Ramos (cell line): ENCODE results near the gene DNAH8.

Experiments
- in situ Hi-C: fragments of 300-500 bp; cut with MboI; formaldehyde crosslinking; loops from one replicate; pipeline ENCODE4 v1.14.3; 2022; ENCODE audit warnings: low sequenced_read_pairs; ENCODE audit not compliant: unreplicated experiment

Gene DNAH8

GRCh38 chr6:39059496-39060310 is 344.6 kb downstream of the DNAH8 start:
- in situ Hi-C loops: no loop called here

DNA sequence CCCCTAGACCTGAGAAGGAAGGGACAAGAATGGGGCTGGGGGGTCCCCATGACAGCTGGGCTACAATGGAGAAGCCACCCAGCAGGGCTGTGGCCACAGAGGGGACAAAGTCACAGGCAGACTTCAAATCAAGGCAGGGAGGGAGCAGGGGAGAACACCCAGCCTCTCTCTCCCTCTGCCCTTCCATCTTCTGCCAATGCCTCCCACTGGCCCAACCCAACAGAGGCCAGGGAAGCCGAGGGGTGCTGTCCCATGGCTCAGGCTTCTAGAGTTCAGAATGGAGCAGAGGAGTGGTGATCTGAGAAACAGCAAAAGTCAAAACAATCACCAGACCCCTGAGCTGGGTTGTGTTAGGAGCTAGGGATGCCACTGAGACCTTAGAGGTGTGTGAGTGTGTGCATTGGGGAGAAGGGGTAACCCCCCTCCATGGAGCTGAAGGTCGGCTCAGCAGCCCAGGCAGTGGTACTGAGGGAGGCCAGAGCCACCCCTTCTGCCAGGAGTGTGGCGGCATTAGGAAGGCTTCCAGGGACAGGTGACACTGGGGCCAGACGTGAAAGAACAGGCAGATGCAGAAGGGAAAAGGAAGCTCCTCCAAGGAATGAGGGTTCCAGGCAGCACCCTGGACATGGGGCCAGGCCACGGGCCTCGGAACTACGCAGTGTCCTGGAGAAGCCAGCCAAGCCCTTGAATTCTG is 345.5 kb downstream of the DNAH8 start:
- in situ Hi-C loops: no loop called here

GRCh38 chr6:39061182-39061581 is 346.1 kb downstream of the DNAH8 start:
- in situ Hi-C loops: no loop called here

GRCh38 chr6:39061588-39061987 is 346.5 kb downstream of the DNAH8 start:
- in situ Hi-C loops: no loop called here

- in situ Hi-C loops: no loop called here
These were observed 347.1 kb downstream of the DNAH8 start for GRCh38 chr6:39062014-39062740.

DNA sequence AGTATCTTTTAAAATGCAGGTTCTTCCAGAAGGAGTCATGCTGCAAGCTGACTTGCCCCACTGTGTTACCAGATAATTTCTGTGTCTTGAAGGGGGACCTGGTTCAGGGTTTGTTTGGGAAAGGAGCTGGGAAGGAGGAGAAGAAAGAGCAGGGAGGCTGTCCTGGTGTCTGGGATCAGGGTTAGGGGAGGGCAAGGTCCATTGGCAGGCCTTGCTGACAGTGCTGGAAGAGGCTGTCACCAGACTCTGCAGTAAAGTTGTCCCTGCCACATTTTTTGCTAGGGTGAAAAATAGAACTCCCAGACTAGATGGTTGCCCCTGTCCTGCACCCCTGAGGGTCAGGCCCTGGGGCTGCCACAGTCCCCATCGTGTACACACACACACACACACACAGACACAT is 348.4 kb downstream of the DNAH8 start:
- in situ Hi-C loops: no loop called here

DNA sequence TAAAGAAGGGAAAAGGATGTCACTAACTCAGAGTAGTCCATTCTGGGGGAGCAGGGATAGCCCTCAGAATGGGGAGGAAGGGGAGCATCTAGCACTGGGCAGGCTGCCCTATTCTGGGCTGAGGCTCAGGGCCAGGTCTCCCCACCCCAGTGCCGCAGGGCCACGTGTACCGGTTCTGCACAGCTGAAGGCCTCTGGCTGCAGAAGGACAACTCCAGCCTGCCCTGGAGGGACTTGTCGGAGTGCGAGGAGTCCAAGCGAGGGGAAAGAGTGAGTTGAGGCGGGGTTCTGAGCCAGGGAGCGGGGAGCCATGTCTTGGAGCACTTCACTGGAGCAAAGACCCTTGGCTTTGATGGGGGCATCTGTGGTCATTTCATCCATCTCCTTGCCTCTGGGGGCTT is 350.4 kb downstream of the DNAH8 start:
- in situ Hi-C loops: no loop called here

DNA sequence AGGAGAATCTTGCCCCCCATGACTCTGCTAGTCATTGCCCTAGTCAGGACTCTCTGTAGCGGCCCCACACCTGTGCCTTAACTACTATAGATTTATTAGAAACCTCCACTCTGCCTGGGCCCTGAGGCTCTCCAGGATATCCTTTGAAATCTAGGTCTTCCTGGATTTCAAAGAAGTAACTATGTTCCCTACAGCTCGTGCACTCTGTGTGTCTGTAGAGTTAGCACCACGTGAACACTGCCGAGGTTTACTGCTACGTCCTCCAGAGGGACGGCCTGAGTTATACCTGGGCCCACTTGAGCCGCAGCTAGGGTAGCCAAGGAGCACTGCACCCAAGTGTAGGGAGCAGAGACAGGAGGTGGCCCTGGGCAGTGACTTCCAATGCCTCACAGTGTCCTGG is 353.3 kb downstream of the DNAH8 start:
- in situ Hi-C loops: no loop called here

GRCh38 chr6:39072830-39073229 is 357.7 kb downstream of the DNAH8 start:
- in situ Hi-C loops: no loop called here

DNA sequence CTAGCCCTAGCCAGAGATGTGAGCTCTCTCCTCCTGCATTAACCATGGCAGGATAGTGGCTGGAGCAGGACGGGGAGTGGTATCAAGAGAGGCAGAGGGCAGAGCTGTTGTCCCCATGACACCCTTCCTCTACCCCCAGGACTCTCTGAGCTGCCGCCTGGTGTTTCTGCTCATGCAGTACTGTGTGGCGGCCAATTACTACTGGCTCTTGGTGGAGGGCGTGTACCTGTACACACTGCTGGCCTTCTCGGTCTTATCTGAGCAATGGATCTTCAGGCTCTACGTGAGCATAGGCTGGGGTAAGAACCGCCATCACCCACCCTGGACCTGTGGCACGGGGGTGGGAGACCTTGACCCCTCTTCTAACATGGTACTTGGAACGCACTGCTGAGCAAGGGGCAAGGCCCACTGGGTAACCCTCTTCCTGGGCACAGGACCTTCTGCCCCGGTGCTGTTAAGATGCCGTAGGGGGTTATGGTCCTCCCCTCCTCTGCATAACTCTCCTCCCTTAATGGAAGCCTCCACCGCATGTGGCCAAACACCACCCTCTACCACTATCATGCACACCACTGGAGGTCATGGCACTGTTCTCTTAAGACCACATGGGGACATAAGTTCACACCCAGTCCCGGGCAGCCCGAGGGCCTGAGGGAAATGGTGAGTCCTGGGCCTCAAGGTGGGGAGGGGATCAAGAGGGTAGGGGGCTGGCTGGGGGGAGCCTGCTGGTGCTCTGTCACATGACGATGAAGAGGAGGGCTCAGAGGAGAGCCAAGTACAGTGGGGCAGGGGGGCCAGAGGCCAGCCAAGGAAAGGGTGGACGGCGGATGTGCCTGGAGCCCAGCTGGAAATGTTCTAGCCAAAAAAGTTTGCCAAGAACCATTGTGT is 358.6 kb downstream of the DNAH8 start:
- in situ Hi-C loops: no loop called here

- in situ Hi-C loops: no loop called here
These were observed 359.4 kb downstream of the DNAH8 start for GRCh38 chr6:39074486-39074885.

DNA sequence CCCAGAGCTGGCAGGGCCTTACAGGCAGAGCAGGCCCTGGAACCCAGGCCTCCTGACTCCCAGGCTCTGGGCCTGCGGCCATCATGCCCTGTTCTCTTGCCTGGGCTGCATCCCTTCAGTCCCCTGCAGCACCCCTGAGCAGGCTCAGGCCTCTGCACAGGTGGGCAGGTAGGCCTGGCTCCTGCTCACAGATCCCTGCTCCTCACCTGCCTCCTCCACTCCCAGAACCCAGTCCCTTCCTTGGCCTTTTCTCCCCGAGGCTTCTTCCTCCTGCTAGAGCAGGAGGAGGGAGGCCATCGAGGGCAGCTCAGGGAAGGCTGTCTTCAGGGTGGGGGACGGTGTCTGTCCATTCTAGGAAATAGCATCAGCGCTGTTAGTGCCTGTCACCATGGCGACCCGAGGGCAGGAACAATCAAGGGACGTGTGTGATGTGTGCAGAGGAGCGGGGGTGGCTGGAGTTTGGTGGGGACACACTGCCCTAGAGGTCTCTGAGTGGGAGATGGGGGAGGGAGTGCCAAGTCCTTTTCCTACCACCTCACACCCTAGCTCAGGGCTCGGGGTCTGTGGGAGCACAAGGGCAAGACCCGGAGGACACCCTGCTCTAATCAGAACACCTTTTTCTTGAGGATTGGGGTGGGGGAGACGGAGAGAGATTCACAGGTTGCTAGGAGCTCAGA is 360.0 kb downstream of the DNAH8 start:
- in situ Hi-C loops: no loop called here

GRCh38 chr6:39075807-39076622 is 360.9 kb downstream of the DNAH8 start:
- in situ Hi-C loops: no loop called here

GRCh38 chr6:39076623-39077535 is 361.8 kb downstream of the DNAH8 start:
- in situ Hi-C loops: no loop called here

- in situ Hi-C loops: no loop called here
These were observed 362.9 kb downstream of the DNAH8 start for GRCh38 chr6:39077882-39078594.

DNA sequence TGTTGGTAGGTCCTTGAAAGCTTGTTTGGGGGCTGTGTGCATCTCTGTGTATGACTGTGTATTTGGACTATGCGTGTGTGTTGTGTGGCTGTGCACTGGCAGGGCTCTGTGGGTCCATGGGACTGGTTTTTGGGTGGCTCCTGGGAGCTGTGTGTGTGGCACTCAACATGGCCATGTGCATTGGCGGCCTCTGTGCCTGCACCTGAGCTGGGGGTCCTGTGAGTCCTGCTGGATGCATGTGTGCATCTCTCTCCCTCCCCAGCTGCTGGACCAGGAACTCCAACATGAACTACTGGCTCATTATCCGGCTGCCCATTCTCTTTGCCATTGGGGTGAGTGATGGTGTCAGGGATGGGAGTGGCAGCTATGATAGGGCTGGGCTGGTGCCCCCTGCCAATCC is 363.6 kb downstream of the DNAH8 start:
- in situ Hi-C loops: no loop called here
